GM10266 (cell line): ENCODE results near the gene OTOA.
"Not testable (repeated sequence)": the region's sequence is repeated elsewhere in the genome, so short reads cannot be mapped to it uniquely, and the experiment has no call there.

Experiments used
- DNase-seq: peaks from one replicate; pipeline ENCODE4 v3.0.0; 2012; ENCODE audit errors: extremely low spot score
- CTCF ChIP-seq: IDR thresholded peaks from 2 replicates; pipeline ENCODE4 v1.5.1; 2012; ENCODE audit warnings: mild to moderate bottlenecking, low read depth; ENCODE audit not compliant: control insufficient read depth, insufficient read depth; ENCODE audit errors: missing control alignments

The OTOA gene

GRCh38 chr16:21689107-21689506 lies 25.3 kb downstream of the OTOA start:
- DNase-seq: no peak
- TF ChIP-seq CTCF: no peak

GRCh38 chr16:21690967-21691366 lies 27.2 kb downstream of the OTOA start:
- DNase-seq: not testable (repeated sequence)

- no peak for DNase-seq
- no peak for TF ChIP-seq CTCF
Measured at GRCh38 chr16:21694609-21695008, 30.8 kb downstream of the OTOA start.

GRCh38 chr16:21697032-21697431 lies 33.3 kb downstream of the OTOA start:
- no peak for DNase-seq
- TF ChIP-seq CTCF: no peak

- TF ChIP-seq CTCF: no peak
- no peak for DNase-seq
Measured at GRCh38 chr16:21698169-21699032, 34.6 kb downstream of the OTOA start.

GRCh38 chr16:21701271-21701670 lies 37.5 kb downstream of the OTOA start:
- TF ChIP-seq CTCF: no peak
- DNase-seq: no peak

- no peak for TF ChIP-seq CTCF
- no peak for DNase-seq
Measured at GRCh38 chr16:21702276-21702675, 38.5 kb downstream of the OTOA start.

GRCh38 chr16:21703156-21703555 lies 39.4 kb downstream of the OTOA start:
- no peak for TF ChIP-seq CTCF
- DNase-seq: no peak
